Neural cell (in vitro differentiated cells): ENCODE data around the gene F5. TPM values are rescaled to one million over a fixed set of nuclear protein-coding genes. Genes with fewer than 3 reads are reported as not detected.

Experiments used
- H2AFZ ChIP-seq: fragments of 200-600, 300-800 bp; sonication (generic), shearing (Covaris generic); 2 replicates; pipeline ENCODE4 v1.6.0; 2014; ENCODE audit warnings: low read depth, mild to moderate bottlenecking, antibody characterized with exemption, low read length, moderate library complexity
- H3F3A ChIP-seq: fragments of 200-600 bp; shearing (Covaris generic); 2 replicates; pipeline ENCODE4 v1.6.1; 2016; ENCODE audit warnings: mild to moderate bottlenecking, moderate library complexity, mixed read lengths, antibody characterized with exemption, low read length; ENCODE audit not compliant: insufficient read depth, poor library complexity, severe bottlenecking
- H3K27ac ChIP-seq: fragments of 200-600, 300-800 bp; sonication (generic), shearing (Covaris generic); 2 replicates; pipeline ENCODE4 v1.5.1; 2014; ENCODE audit warnings: mild to moderate bottlenecking, low read length, moderate library complexity
- H3K27me3 ChIP-seq: fragments of 300-800, 200-600 bp; sonication (generic), shearing (Covaris generic); 2 replicates; pipeline ENCODE4 v1.6.0; 2014; ENCODE audit warnings: mild to moderate bottlenecking, low read depth, low read length, moderate library complexity; ENCODE audit not compliant: insufficient read depth
- H3K36me3 ChIP-seq: fragments of 300-800, 200-600 bp; sonication (generic), shearing (Covaris generic); 2 replicates; pipeline ENCODE4 v1.5.1; 2014; ENCODE audit warnings: mild to moderate bottlenecking, antibody characterized with exemption, low read length, moderate library complexity; ENCODE audit not compliant: insufficient read depth
- H3K4me2 ChIP-seq: fragments of 300-800, 200-600 bp; sonication (generic), shearing (Covaris generic); 2 replicates; pipeline ENCODE4 v1.6.0; 2014; ENCODE audit warnings: mild to moderate bottlenecking, low read length
- H3K4me3 ChIP-seq: fragments of 300-800, 200-600 bp; sonication (generic), shearing (Covaris generic); 2 replicates; pipeline ENCODE4 v1.5.1; 2014; ENCODE audit warnings: mild to moderate bottlenecking, low read length, moderate library complexity
- H3K79me2 ChIP-seq: fragments of 200-600 bp; shearing (Covaris generic); replicated peaks from 2 replicates; pipeline ENCODE4 v1.6.0; 2014; ENCODE audit warnings: mild to moderate bottlenecking, low read length, moderate library complexity; ENCODE audit not compliant: insufficient read depth
- H3K9ac ChIP-seq: fragments of 300-800, 200-600 bp; sonication (generic), shearing (Covaris generic); 2 replicates; pipeline ENCODE4 v1.6.1; 2016; ENCODE audit warnings: mild to moderate bottlenecking, low read length, mixed read lengths
- H3K9me2 ChIP-seq: fragments of 200-600 bp; shearing (Covaris generic); 2 replicates; pipeline ENCODE4 v1.6.1; 2016; ENCODE audit warnings: mild to moderate bottlenecking, low read length, mixed read lengths; ENCODE audit not compliant: insufficient read depth
- H3K9me3 ChIP-seq: fragments of 200-600, 300-800 bp; sonication (generic), shearing (Covaris generic); 2 replicates; pipeline ENCODE4 v1.6.1; 2016; ENCODE audit warnings: mild to moderate bottlenecking, mixed run types, low read length, moderate library complexity, mixed read lengths
- H4K20me1 ChIP-seq: fragments of 200-600 bp; shearing (Covaris generic); 2 replicates; pipeline ENCODE4 v1.6.1; 2016; ENCODE audit warnings: mild to moderate bottlenecking, mixed run types; ENCODE audit not compliant: insufficient read depth
- EP300 ChIP-seq: fragments of 450-650 bp; conservative IDR thresholded peaks from 2 replicates; pipeline ENCODE4 v1.6.1; 2014; ENCODE audit warnings: antibody characterized with exemption, mild to moderate bottlenecking, moderate library complexity; ENCODE audit not compliant: poor library complexity, severe bottlenecking
- EZH2 ChIP-seq: fragments of 200-600, 300-800 bp; shearing (Covaris generic), sonication (generic); IDR thresholded peaks from 2 replicates; pipeline ENCODE4 v1.6.1; 2014; ENCODE audit warnings: antibody characterized with exemption, low read length, borderline replicate concordance, mild to moderate bottlenecking; ENCODE audit not compliant: insufficient read depth, poor library complexity, severe bottlenecking
- MXI1 ChIP-seq: fragments of 450-650 bp; conservative IDR thresholded peaks from 2 replicates; pipeline ENCODE4 v1.6.1; 2014; ENCODE audit warnings: antibody characterized with exemption, mild to moderate bottlenecking; ENCODE audit not compliant: poor library complexity, severe bottlenecking
- POLR2AphosphoS5 ChIP-seq: IDR thresholded peaks from 2 replicates; pipeline ENCODE4 v1.6.1; 2012
- RAD21 ChIP-seq: fragments of 450-650 bp; conservative IDR thresholded peaks from 2 replicates; pipeline ENCODE4 v1.6.1; 2014; ENCODE audit warnings: antibody characterized with exemption, mild to moderate bottlenecking, moderate library complexity
- SMC3 ChIP-seq: fragments of 450-650 bp; conservative IDR thresholded peaks from 2 replicates; pipeline ENCODE4 v1.6.1; 2014; ENCODE audit warnings: antibody characterized with exemption, mild to moderate bottlenecking, moderate library complexity; ENCODE audit not compliant: poor library complexity
- TAF1 ChIP-seq: IDR thresholded peaks from 2 replicates; pipeline ENCODE4 v1.6.1; 2012; ENCODE audit warnings: low read depth
- polyA plus RNA-seq: library from polyadenylated mRNA; depleted of rRNA; stranded (reverse); fragments of >200 nt; gene quantifications from 2 replicates; pipeline ENCODE4 v1.2.3, GENCODE V29; 2014
- TF ChIP-seq, protein P1 (sequence below): IDR thresholded peaks from 2 replicates; pipeline ENCODE4 v1.6.1; 2012; ENCODE audit warnings: borderline replicate concordance
- TF ChIP-seq, protein P2 (sequence below): fragments of 450-650 bp; IDR thresholded peaks from 2 replicates; pipeline ENCODE4 v1.5.1; 2014; ENCODE audit warnings: antibody characterized with exemption, mild to moderate bottlenecking, moderate library complexity; ENCODE audit not compliant: poor library complexity, severe bottlenecking

F5 gene
- polyA plus RNA-seq, 1 donor from 2014 or later, result not detected

DNA sequence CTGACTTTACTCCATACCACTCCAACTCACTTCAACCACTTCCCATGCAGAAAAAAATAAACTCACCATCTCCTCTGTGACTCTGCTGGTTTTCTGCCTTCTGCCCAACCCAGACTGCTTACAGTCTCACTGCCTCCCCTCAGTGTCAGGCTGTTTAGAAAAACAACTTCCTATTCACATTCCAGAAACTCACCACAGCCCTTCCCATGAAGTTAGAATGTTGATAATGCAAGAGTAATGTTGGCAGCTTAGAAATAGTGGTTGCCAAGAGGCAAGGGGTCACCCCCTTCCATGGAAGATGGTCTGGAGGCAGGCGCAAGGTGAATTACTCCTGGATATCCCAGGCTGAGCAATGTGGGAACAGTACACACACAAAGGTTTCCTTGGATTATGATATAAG is 43.7 kb upstream of the F5 start, which contains the start of gene SELP:
TSS of gene SELP (minus strand) at position 119 of the 400 bp plus-strand sequence. CDS start at position 69, 50 bp downstream.
- Histone ChIP-seq H3K27me3 (no peaks in the 10 kb centered on the region), H2AFZ (no peak within 1 kb of the TSS), H3K4me2 (no peak within 1 kb of the TSS), H3K79me2 (no peaks in the 10 kb centered on the region), H3K9me2 (no peaks in the 10 kb centered on the region), H3K4me3 (no peak within 1 kb of the TSS), H4K20me1 (no peaks in the 10 kb centered on the region), H3K9ac (no peak within 1 kb of the TSS), H3F3A (no peaks in the 10 kb centered on the region), H3K36me3 (no peaks in the 10 kb centered on the region), H3K27ac (no peak within 1 kb of the TSS), H3K9me3 (peaks cover 4% of the 10 kb centered on the region)
- TF ChIP-seq POLR2AphosphoS5, result no peak
- TF ChIP-seq TAF1, result no peak
- TF ChIP-seq, protein P1, sequence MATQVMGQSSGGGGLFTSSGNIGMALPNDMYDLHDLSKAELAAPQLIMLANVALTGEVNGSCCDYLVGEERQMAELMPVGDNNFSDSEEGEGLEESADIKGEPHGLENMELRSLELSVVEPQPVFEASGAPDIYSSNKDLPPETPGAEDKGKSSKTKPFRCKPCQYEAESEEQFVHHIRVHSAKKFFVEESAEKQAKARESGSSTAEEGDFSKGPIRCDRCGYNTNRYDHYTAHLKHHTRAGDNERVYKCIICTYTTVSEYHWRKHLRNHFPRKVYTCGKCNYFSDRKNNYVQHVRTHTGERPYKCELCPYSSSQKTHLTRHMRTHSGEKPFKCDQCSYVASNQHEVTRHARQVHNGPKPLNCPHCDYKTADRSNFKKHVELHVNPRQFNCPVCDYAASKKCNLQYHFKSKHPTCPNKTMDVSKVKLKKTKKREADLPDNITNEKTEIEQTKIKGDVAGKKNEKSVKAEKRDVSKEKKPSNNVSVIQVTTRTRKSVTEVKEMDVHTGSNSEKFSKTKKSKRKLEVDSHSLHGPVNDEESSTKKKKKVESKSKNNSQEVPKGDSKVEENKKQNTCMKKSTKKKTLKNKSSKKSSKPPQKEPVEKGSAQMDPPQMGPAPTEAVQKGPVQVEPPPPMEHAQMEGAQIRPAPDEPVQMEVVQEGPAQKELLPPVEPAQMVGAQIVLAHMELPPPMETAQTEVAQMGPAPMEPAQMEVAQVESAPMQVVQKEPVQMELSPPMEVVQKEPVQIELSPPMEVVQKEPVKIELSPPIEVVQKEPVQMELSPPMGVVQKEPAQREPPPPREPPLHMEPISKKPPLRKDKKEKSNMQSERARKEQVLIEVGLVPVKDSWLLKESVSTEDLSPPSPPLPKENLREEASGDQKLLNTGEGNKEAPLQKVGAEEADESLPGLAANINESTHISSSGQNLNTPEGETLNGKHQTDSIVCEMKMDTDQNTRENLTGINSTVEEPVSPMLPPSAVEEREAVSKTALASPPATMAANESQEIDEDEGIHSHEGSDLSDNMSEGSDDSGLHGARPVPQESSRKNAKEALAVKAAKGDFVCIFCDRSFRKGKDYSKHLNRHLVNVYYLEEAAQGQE, result no peak
- TF ChIP-seq EP300, result no peak
- no peak for TF ChIP-seq EZH2

DNA sequence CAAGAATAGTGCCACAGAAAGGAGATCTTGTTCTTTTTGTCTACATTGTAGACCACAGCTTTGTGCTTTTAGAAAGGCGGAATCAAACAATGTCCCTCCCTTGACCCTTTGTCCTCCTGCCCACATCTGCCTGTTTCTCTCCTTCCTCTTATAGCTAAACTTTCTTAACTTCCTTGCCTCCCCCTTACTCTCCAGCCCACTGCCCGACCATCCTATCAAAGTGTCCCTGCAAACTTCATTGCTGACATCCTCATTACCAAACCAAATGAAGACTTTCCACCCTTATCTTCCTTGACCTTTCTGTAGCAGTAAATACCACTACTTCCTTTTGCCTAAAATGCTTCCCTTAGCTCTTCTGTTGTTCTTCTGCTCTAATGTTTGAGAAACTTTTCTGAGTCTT is 38.6 kb upstream of the F5 start:
- TF ChIP-seq EP300 (no peak), EZH2 (no peak), POLR2AphosphoS5 (no peak), SMC3 (no peak), MXI1 (no peak), RAD21 (no peak)

DNA sequence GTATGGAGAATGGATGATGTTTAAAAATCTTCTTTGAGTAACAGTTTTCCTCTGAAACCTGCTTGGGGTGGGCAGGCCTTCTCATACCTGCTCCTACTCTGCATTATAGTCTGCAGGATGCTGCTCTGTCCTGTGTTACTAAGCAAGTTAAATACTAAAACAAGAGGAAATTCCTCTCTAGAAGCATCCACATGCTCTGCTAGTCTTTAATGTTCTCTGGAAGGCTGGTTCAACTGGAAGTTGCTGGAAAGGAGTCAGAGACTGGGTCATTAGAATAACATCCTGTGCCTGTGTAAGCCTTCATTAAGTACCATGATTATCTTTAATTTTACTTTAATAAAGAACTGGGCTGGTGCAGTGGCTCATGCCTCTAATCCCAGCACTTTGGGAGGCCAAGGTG is 37.8 kb upstream of the F5 start:
- Histone ChIP-seq H3K4me3 (no peak overlapping the region), H3K36me3 (no peaks in the 10 kb centered on the region), H3K9me3 (no peaks in the 10 kb centered on the region), H3F3A (no peaks in the 10 kb centered on the region), H3K9ac (no peak overlapping the region), H3K9me2 (no peaks in the 10 kb centered on the region), H2AFZ (no peak overlapping the region), H4K20me1 (no peaks in the 10 kb centered on the region), H3K4me2 (no peak overlapping the region), H3K79me2 (no peaks in the 10 kb centered on the region), H3K27ac (no peak overlapping the region), H3K27me3 (no peaks in the 10 kb centered on the region)
- TF ChIP-seq TAF1 (no peak), EZH2 (no peak), MXI1 (no peak), POLR2AphosphoS5 (no peak), SMC3 (no peak), EP300 (no peak), RAD21 (no peak)
- TF ChIP-seq, protein P1, result no peak
- TF ChIP-seq, protein P2, sequence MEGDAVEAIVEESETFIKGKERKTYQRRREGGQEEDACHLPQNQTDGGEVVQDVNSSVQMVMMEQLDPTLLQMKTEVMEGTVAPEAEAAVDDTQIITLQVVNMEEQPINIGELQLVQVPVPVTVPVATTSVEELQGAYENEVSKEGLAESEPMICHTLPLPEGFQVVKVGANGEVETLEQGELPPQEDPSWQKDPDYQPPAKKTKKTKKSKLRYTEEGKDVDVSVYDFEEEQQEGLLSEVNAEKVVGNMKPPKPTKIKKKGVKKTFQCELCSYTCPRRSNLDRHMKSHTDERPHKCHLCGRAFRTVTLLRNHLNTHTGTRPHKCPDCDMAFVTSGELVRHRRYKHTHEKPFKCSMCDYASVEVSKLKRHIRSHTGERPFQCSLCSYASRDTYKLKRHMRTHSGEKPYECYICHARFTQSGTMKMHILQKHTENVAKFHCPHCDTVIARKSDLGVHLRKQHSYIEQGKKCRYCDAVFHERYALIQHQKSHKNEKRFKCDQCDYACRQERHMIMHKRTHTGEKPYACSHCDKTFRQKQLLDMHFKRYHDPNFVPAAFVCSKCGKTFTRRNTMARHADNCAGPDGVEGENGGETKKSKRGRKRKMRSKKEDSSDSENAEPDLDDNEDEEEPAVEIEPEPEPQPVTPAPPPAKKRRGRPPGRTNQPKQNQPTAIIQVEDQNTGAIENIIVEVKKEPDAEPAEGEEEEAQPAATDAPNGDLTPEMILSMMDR, result no peak

More for the DNA sequence above, 38.6 kb upstream of the F5 start:
- no peaks in the 10 kb centered on the region for H3K36me3 ChIP-seq
- no peaks in the 10 kb centered on the region for H3K9me3 ChIP-seq
- H3K4me3 ChIP-seq, result no peak overlapping the region
- H3F3A ChIP-seq, result no peaks in the 10 kb centered on the region
- H3K9me2 ChIP-seq, result no peaks in the 10 kb centered on the region
- H3K79me2 ChIP-seq, result no peaks in the 10 kb centered on the region
- H4K20me1 ChIP-seq, result no peaks in the 10 kb centered on the region
- no peak overlapping the region for H2AFZ ChIP-seq
- H3K4me2 ChIP-seq, result no peak overlapping the region
- no peaks in the 10 kb centered on the region for H3K27me3 ChIP-seq
- no peak overlapping the region for H3K27ac ChIP-seq
- no peak overlapping the region for H3K9ac ChIP-seq
